Activated CD4-positive, alpha-beta T cell treated with anti-CD3 and anti-CD28 coated beads, Interleukin-2, amount 10 ng/mL, durations not matched to agents 24 days and 14 days (primary cell): Measurements from ENCODE around the gene TSR3. TPM values are rescaled to one million over a fixed set of nuclear protein-coding genes. Genes with fewer than 3 reads are reported as not detected.

Source experiments
- DNase-seq: peaks from one replicate; pipeline ENCODE4 v3.0.0; 2022
- H3K27ac Mint-ChIP-seq: one replicate; pipeline ENCODE4 v1.8.0; 2022; ENCODE audit warnings: mild to moderate bottlenecking, mixed read lengths
- H3K27me3 Mint-ChIP-seq: one replicate; pipeline ENCODE4 v1.8.0; 2022; ENCODE audit warnings: mixed read lengths
- H3K36me3 Mint-ChIP-seq: one replicate; pipeline ENCODE4 v1.8.0; 2022; ENCODE audit warnings: low read depth, mild to moderate bottlenecking, mixed read lengths
- H3K4me1 Mint-ChIP-seq: one replicate; pipeline ENCODE4 v1.8.0; 2021; ENCODE audit warnings: mixed read lengths
- H3K4me3 Mint-ChIP-seq: one replicate; pipeline ENCODE4 v1.8.0; 2022; ENCODE audit warnings: mild to moderate bottlenecking, moderate library complexity, mixed read lengths
- H3K9me3 Mint-ChIP-seq: one replicate; pipeline ENCODE4 v1.8.0; 2021; ENCODE audit warnings: mixed read lengths
- intact Hi-C: fragments of 100-400 bp; cut with micrococcal nuclease; formaldehyde crosslinking; loops from one replicate; pipeline ENCODE4 v1.15.1; 2023
- total RNA-seq: library from RNA; stranded (reverse); gene quantifications from 2 replicates; pipeline ENCODE4 v1.2.3, GENCODE V29; 2022

TSR3 gene
- total RNA-seq, 1 donor from 2014 or later, result 88.2 TPM

DNA sequence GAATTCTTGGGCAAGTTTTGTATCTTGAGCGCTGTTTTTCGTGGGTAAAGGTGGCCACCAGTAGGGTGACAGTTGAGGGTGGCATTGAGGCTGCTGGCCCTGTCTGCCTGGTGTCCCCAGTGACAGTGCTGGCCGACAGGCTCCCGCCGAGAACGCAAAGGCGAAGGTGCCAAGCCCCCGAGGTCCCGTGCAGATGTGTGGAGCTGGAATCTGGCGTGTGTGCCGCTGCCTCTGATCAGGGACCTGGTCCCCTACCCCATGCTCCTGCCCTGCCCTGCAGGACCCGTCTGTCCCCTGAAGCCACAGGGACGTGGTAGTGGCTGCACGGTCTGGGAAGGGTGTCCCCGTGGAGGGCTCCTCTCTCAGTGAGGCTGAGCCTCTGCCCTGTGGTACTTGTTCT is 38.8 kb downstream of the TSR3 start:
- H3K27ac Mint-ChIP-seq, result no peak overlapping the region
- peaks cover 19% of the 10 kb centered on the region for H3K4me1 Mint-ChIP-seq
- H3K27me3 Mint-ChIP-seq, result no peaks in the 10 kb centered on the region
- peaks cover 52% of the 10 kb centered on the region for H3K36me3 Mint-ChIP-seq
- no peak for DNase-seq
- peaks cover 3% of the 10 kb centered on the region for H3K9me3 Mint-ChIP-seq
- intact Hi-C loops, result no loop called here
- peak overlapping the region; percentile 40 for H3K4me3 Mint-ChIP-seq

DNA sequence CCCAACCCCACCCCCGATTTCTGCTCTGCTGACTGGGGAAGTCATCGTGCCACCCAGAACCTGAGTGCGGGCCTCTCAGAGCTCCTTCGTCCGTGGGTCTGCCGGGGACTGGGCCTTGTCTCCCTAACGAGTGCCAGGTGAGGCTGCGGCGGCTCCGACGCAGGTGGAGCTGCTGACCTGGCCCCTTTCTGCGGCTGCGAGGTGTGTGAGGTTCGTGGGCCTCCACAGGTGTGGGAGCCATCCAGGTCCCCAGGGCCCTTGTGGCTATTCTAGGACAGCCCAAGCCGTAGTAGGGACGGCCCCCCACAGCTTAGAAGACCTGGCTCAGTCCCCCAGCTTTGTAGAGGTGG is 39.2 kb downstream of the TSR3 start:
- intact Hi-C loops, result no loop called here
- Mint-ChIP-seq H3K4me1 (peaks cover 19% of the 10 kb centered on the region), H3K27ac (no peak overlapping the region), H3K27me3 (no peaks in the 10 kb centered on the region), H3K4me3 (peak overlapping the region; percentile 94), H3K9me3 (peaks cover 3% of the 10 kb centered on the region), H3K36me3 (peaks cover 48% of the 10 kb centered on the region)
- DNase-seq, result no peak

DNA sequence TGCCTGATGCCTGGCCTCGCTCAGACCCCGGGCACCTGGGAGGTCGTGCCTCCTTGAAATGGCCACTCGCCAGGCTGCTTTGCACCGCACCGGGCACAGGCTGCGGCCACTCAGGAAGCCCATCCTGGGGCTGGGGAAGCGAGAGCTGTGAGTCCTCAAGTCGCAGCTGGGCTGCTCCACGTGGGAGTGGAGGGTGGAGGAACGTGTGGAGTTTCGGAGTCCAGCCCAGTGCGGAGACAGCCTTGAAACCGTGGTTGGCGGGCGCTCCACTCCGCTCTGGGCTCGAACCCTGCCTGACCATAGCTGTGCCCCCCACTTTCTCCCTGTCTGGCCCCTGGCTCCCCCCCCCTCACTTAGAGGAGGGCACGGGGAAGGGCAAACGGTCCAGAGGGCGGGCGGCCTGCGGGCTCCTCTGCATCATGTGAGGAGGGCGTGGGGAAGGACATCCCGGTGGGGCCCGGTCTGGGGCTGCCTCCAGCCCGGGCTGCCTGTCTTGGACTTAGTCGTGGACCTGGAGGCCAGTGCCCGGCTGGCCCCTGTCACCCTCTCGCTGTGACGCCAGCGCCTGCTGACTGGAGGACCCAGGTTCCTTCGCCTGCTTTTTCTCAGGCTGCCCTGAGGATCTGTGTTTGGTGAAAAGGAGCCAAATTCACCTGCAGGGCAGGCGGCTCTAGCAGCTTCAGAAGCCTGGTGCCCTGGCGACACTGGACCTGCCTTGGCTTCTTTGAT is 39.8 kb downstream of the TSR3 start:
- Mint-ChIP-seq H3K27me3 (no peaks in the 10 kb centered on the region), H3K9me3 (peaks cover 3% of the 10 kb centered on the region), H3K27ac (no peak overlapping the region), H3K36me3 (peaks cover 43% of the 10 kb centered on the region), H3K4me3 (peak overlapping the region; percentile 94), H3K4me1 (peaks cover 19% of the 10 kb centered on the region)
- DNase-seq, result no peak
- intact Hi-C loops, result loop anchor here (2.0 kb wide), 2 partner anchors 39 to 67 kb away; partner anchors contain the start of genes GNPTG and TSR3

DNA sequence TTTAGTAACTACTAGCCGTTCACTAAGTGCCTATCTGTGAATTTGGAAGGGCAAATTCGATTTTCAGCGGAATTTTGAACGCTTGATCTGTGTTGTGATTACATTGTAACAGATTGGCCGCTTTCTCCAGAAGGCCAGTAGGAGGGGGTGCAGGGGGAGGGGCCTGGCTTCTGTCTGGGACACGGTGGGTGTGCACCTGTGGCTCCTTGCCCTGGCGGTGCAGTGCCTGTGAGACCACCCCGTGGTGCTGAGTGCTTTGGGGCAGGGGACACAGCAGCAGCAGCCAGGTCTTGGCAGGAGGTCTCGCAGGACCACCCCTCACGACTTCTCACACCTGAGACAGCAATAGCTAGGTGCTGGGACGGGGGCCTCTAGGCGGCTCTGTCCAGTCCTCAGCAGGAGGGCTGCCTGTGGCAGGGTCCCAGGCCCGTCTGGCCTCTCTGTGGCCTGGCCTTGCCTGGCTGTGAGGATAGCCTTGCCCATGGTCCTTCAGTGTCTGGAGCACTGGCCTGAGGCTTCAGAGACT is 40.4 kb downstream of the TSR3 start:
- intact Hi-C loops, result loop anchor here (2.0 kb wide), 2 partner anchors 40 to 68 kb away; partner anchors contain the start of genes GNPTG and TSR3
- H3K27me3 Mint-ChIP-seq, result no peaks in the 10 kb centered on the region
- H3K36me3 Mint-ChIP-seq, result peaks cover 40% of the 10 kb centered on the region
- no peak for DNase-seq
- H3K4me1 Mint-ChIP-seq, result peaks cover 21% of the 10 kb centered on the region
- peak overlapping the region; percentile 94 for H3K4me3 Mint-ChIP-seq
- peak overlapping the region; percentile 92 for H3K27ac Mint-ChIP-seq
- peaks cover 3% of the 10 kb centered on the region for H3K9me3 Mint-ChIP-seq

DNA sequence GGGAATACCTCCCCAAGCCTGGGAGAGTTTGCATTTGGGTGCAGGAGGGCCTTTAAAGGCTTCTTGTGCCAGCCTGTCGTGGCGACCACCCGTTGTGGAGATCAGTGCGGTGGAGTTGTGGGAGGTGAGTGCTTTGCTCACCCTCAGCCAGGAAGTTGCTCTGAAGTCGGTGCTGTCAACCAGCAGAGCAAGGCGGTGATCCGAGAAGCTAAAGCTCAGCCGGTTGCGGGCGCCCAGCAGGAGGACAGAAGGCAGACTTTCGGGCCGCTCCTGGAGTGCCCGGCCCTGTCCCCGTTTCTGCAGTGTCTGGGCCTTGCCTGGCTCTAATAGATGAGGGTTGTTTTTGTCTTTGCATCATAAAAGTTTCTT is 40.9 kb downstream of the TSR3 start:
- Mint-ChIP-seq H3K27ac (peak overlapping the region; percentile 92), H3K27me3 (no peaks in the 10 kb centered on the region)
- peak; percentile 82 for DNase-seq

DNA sequence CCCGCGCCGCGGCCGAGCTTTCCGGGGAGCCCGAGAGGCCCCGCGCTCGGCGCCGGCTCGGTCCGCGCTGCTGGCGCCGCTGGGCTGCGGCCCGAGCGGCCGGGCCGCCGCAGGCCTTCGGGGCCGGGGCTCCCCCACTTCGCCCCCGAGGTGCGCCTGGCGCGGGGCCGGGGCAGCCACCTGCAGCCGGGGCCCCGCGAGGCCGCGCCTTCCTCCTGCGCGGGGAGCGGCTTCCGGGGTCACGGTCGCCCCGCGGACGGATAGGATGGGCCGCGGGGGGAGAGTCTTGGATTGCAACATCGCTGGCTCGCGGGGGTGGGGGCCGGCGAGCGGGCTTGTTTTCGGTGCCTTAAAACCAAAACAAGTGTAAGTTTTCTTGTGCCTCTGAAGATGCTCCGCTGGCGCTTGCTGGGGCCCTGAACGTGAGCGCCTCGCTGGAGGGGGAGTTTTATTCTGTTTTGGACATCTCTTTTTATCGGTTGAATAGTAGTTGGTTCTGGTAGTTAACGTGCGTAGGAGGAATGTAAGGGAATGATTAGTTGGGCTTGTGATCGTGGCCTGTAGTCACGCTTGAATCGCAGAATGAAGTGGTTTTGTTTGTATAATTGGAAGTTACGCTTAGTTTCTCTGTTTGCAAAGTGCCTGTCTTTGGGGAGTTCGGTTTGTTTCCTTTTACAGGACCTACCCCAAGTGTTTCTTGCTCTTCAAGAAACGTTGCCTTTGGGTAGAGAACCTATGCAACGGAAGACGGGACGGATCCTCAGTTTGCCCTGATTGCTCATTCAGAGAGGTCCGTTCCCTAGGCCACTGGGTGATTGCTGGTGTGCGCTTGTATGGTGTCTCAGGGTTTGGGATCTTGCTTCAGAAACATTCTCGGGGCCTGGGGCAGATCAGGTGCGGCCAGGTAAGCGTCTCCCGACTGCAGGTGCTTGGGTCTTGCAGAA is 41.5 kb downstream of the TSR3 start:
- H3K27me3 Mint-ChIP-seq, result no peaks in the 10 kb centered on the region
- intact Hi-C loops, result loop anchor here (1.0 to 5.0 kb wide), 7 partner anchors 23 to 569 kb away; partner anchors contain the start of genes BAIAP3, CIAO3, CRAMP1 and GNPTG
- H3K4me1 Mint-ChIP-seq, result peaks cover 21% of the 10 kb centered on the region
- H3K9me3 Mint-ChIP-seq, result peaks cover 3% of the 10 kb centered on the region
- peak overlapping the region; percentile 92 for H3K27ac Mint-ChIP-seq
- peak; percentile 89 for DNase-seq
- H3K4me3 Mint-ChIP-seq, result peak overlapping the region; percentile 94
- peaks cover 31% of the 10 kb centered on the region for H3K36me3 Mint-ChIP-seq

More for the DNA sequence above, 40.9 kb downstream of the TSR3 start:
- Mint-ChIP-seq H3K9me3 (peaks cover 3% of the 10 kb centered on the region), H3K4me3 (peak overlapping the region; percentile 94), H3K4me1 (peaks cover 21% of the 10 kb centered on the region), H3K36me3 (peaks cover 35% of the 10 kb centered on the region)
- intact Hi-C loops, result loop anchor here (2.0 kb wide), 2 partner anchors 40 to 68 kb away; partner anchors contain the start of genes GNPTG and TSR3

DNA sequence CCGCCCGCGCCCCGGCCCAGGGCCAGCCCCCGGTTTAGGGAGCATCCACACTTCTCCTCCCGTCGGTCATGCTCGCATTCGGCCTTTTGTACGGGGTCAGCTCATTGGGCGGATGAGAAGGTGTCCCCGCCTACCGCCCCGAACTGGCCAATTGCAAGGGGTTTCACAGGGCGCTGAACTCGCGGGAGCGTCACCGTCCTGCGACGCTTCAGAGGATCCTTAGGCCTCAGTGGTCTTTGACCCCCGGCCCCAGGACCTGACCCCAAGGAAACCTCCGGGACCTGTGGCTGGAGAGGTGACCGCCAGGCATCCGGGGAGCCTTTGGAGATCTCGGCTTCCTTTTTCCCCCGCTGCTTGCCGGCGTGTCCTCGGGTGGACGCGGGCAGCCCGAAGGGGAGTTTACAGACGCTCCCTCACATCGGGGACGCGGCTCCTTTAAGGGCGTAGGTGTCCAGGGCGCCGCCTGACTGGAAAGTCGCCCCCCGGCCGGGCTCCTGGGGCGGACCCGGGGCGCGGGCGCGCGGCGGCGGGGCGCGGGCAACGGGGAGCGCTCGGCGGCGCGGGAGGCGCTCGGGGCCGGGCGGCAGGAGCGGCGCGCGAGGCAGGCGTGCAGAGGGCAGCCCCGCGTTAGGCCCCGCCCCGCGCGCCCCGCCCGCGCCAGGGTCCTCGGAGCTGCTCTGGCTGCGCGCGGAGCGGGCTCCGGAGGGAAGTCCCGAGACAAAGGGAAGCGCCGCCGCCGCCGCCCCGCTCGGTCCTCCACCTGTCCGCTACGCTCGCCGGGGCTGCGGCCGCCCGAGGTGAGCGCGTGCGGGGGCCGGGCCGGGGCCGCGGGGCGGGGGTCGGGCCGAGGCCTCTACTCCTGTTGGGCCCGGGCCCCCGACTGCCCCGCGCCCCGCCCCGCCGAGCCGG is 42.4 kb downstream of the TSR3 start, which contains the start of gene UBE2I:
TSS of gene UBE2I (plus strand) at position 660 of the 909 bp plus-strand sequence. CDS start 4,395 bp downstream, outside the sequence.
- peaks cover 22% of the 10 kb centered on the region for H3K4me1 Mint-ChIP-seq
- intact Hi-C loops, result loop anchor here (1.0 to 5.0 kb wide), 5 partner anchors 24 to 568 kb away; partner anchors contain the start of genes BAIAP3, CIAO3, CRAMP1 and IFT140
- H3K9me3 Mint-ChIP-seq, result peaks cover 3% of the 10 kb centered on the region
- H3K27me3 Mint-ChIP-seq, result no peaks in the 10 kb centered on the region
- peak within 1 kb of the TSS; percentile 94 for H3K4me3 Mint-ChIP-seq
- DNase-seq, result peak; percentile 99
- peaks cover 27% of the 10 kb centered on the region for H3K36me3 Mint-ChIP-seq
- H3K27ac Mint-ChIP-seq, result peak within 1 kb of the TSS; percentile 99

DNA sequence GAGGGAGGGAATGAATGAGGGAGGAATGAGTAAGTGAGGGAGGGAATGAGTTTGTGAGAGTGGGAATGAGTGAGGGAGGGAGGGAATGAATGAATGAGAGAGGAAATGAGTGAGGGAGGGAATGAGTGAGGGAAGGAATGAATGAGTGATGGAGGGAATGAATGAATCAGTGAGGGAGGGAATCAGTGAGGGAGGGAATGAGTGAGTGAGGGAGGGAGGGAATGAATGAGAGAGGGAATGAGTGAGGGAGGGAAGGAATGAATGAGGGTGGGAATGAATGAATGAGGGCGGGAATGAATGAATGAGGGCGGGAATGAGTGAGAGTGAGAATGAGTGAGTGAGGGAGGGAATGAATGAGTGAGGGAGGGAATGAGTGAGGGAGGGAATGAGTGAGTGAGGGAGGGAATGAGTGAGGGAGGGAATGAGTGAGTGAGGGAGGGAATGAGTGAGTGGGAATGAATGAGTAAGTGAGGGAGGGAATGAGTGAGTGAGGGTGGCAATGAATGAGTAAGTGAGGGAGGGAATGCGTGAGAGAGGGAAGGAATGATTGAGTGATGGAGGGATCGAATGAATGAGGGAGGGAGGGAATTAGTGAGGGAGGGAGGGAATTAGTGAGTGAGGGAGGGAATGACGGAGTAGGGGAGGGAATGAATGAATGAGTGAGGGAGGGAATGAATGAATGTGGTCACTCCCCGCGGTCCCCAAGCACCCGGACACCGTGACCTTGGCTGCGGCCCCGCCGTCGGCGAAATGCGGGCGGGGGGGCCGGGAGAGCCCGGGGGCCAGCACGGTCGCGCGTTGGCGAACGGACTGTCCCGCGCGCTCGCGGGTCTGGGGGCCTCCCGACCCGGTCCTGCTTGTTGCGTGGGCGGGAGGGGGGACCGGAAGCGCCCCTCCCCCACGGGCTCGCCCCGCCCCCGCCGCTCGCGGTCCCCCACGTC is 43.4 kb downstream of the TSR3 start:
- no peak for DNase-seq
- peaks cover 3% of the 10 kb centered on the region for H3K9me3 Mint-ChIP-seq
- peak overlapping the region; percentile 99 for H3K27ac Mint-ChIP-seq
- intact Hi-C loops, result loop anchor here (2.0 to 5.0 kb wide), 4 partner anchors 34 to 568 kb away; partner anchors contain the start of genes CIAO3, CRAMP1, IFT140 and UQCC4
- peak overlapping the region; percentile 85 for H3K4me3 Mint-ChIP-seq
- no peaks in the 10 kb centered on the region for H3K27me3 Mint-ChIP-seq
- H3K36me3 Mint-ChIP-seq, result peaks cover 22% of the 10 kb centered on the region
- peaks cover 29% of the 10 kb centered on the region for H3K4me1 Mint-ChIP-seq

DNA sequence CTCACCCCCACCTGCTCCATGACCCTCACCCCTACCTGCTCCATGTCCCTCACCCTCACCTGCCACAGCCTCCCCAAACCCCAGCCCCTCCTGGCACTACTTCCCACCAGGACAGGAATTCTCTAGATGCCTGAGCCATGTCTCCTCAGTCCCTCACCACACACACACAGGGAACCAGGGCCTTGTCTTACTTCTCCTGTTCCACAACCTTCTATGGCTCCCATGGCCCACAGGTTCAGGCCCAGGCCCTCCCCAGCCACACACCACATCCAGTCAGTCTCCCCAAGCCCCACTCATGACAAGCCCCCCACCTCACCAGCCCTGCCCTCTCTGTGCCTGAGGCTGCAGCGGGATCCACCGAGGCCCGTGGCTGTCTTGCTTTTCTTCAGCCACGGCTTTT is 45.3 kb downstream of the TSR3 start:
- Mint-ChIP-seq H3K36me3 (peaks cover 17% of the 10 kb centered on the region), H3K9me3 (peaks cover 3% of the 10 kb centered on the region), H3K4me3 (peak overlapping the region; percentile 45), H3K4me1 (peaks cover 30% of the 10 kb centered on the region), H3K27me3 (no peaks in the 10 kb centered on the region), H3K27ac (peak overlapping the region; percentile 75)
- intact Hi-C loops, result loop anchor here (5.0 kb wide), 1 partner anchor 306 kb away; the partner anchor contains the start of genes CRAMP1 and IFT140
- no peak for DNase-seq

DNA sequence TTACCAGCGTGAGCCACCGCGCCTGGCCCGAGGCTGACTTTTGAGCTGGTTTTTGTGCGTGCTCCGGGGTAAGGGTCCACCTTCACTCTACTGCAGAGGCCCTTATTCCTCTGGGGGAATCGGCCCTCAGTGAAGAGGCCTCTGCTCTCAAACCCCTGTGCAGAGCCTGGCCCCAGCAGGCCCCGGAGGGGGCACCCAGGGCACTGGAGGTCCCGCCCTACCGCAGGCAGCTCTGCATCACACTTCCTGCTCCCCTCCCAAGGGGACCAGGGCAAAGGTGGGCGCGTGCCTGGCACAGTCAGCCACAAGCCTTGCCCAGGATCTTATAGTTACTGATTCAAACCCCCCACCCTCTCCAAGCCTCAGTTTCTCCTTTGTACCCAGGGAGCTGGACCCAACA is 45.9 kb downstream of the TSR3 start:
- peaks cover 3% of the 10 kb centered on the region for H3K9me3 Mint-ChIP-seq
- H3K4me1 Mint-ChIP-seq, result peaks cover 27% of the 10 kb centered on the region
- DNase-seq, result no peak
- H3K27me3 Mint-ChIP-seq, result no peaks in the 10 kb centered on the region
- H3K36me3 Mint-ChIP-seq, result peaks cover 12% of the 10 kb centered on the region
- H3K27ac Mint-ChIP-seq, result no peak overlapping the region
- intact Hi-C loops, result loop anchor here (5.0 kb wide), 1 partner anchor 306 kb away; the partner anchor contains the start of genes CRAMP1 and IFT140
- H3K4me3 Mint-ChIP-seq, result no peak overlapping the region

DNA sequence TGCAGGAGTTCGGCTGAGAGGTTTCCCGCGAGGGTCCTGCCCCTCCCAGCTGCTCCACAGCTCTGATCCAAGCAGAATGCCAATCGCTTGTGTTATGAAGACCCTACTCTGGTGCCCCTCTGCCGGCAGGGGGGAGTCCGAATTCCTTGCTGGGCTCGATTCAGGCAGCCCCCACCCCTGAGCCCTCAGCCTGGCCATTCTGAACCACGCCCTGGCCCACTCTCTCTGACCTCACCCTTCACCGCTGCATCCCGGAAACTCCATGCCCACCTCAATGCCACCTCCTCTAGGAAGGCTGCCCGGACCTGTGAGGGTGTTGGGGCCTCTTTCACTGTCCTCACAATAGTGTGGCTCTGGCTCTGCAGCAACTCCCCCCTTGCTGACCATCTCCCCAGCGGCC is 50.1 kb downstream of the TSR3 start:
- Mint-ChIP-seq H3K4me1 (peaks cover 22% of the 10 kb centered on the region), H3K9me3 (no peaks in the 10 kb centered on the region), H3K36me3 (no peaks in the 10 kb centered on the region), H3K27me3 (peaks cover 5% of the 10 kb centered on the region), H3K27ac (no peak overlapping the region), H3K4me3 (peak overlapping the region; percentile 39)
- no peak for DNase-seq
- intact Hi-C loops, result no loop called here
